Forelimb muscle (tissue), 1 donor: ENCODE data around the gene COMMD6. TPM values are rescaled to one million over a fixed set of nuclear protein-coding genes. Genes with fewer than 3 reads are reported as not detected.
A peak's percentile ranks its signal among the peaks of the same experiment; 100 is the strongest.

Source experiments
- DNase-seq: peaks from one replicate; pipeline ENCODE4 v3.0.0-alpha.2; 2013; ENCODE audit warnings: low read depth
- polyA plus RNA-seq: library from polyadenylated mRNA; unstranded; fragments of 120-200 nt; gene quantifications from one replicate; pipeline ENCODE4 v1.2.1, GENCODE V29; 2013; ENCODE audit not compliant: insufficient read length

COMMD6 gene
- polyA plus RNA-seq, 1 donor = 174 TPM

DNA sequence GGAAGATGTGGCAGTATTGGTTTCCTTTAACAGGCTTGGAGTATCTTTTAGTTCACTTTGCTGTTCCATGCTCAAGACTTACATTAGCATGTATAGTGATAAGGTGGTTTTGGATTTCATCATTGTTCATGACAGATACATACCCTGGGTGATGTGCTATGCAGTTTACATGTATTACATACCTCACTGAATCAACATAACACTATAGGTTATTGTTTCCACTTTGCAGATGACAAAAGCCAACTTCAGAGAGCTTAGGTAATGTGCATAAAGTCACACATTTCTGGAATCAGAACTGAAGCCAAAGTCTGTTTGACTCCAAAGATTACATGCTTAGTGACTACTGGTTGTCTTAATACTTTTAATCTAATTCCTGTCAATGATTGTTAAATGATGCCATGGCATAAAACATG is 7.1 kb downstream of the COMMD6 start:
- DNase-seq = no peak

- no peak for DNase-seq
Observed at GRCh38 chr13:75521956-75522355, 15.7 kb downstream of the COMMD6 start.

DNA sequence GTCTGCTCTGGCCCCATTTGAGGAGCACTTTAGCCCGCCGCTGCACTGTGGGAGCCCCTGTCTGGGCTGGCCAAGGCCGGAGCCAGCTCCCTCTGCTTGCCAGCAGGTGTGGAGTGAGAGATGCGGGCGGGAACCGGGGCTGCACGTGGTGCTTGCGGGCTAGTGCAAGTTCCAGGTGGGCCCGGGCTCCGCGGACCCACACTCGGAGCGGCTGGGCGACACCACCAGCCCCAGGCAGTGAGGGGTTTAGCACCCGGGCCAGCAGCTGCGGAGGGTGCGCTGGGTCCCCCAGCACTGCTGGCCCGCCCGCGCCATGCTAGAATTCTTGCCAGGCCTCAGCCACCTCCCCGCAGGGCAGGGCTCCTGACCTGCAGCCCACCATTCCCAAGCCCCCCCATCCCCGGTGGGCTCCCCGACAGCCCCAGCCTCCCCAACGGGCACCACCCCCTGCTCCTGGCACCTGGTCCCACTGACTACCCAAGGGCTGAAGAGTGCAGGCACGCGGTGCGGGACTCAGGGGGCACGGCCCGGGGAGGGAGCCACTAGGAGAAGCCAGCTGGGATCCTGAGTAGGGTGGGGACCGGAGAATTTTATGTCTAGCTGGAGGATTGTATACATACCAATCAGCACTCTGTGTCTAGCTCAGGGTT is 19.1 kb downstream of the COMMD6 start:
- no peak for DNase-seq

GRCh38 chr13:75514080-75514995 is 23.3 kb downstream of the COMMD6 start:
- no peak for DNase-seq

- DNase-seq = no peak
Observed at GRCh38 chr13:75513271-75513670, 24.4 kb downstream of the COMMD6 start.

- DNase-seq = peak; percentile 34
Observed at GRCh38 chr13:75512253-75512652, 25.4 kb downstream of the COMMD6 start.

DNA sequence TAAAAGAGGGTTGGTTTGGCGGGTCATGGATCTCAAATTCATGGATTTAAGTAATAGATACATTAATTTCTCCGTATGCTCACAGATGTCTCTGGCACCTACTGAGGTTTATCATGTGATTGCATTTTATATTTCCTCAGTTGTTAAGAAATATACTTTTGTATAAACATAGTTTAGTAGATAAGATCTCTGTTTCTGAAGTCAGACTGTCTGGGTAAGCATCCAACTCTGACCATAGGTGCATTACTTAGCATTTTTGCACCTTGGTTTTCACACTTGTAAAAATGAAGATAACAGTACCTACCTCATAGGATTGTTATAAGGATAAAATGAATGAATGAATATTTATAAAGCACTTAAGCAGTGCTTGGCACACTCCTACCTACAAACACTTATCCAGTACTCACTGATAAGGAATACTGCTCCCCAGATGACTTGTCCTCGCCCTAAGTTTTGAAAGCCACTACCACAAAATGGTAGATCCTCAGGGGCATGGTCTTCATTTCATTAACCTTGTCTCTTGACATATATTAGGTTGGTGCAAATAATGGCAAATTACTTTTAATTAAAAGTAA is 26.5 kb downstream of the COMMD6 start:
- DNase-seq = no peak

DNA sequence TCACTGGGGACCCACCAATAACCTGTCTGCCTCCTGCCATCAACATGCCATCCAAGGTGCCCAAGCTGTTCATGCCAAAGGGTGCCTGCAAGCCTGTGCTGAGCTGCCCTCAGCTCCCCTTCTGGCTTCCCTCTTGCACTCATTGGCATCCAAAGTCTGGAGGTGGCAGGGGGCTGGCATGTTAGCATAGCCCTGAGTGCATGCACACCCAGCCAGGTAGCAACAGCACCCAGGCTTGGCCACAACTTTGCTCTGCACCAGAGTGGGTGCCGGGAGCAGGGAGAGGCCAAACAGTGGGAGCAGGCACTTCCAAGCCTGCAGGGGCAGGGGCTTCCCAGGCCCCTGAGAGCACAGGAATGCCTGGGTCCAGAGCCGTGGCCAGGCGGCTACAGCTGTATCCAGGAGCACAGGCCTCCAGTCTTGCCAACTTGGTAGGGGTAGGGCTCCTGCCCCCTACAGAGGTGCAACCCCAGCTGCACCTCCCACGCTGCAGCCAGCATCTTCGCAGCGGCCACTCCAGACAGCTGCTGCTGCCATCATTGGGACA is 29.6 kb downstream of the COMMD6 start:
- DNase-seq = no peak

- DNase-seq = no peak
Observed at GRCh38 chr13:75507027-75508001, 30.3 kb downstream of the COMMD6 start.

GRCh38 chr13:75506018-75506417 is 31.6 kb downstream of the COMMD6 start:
- DNase-seq = no peak

DNA sequence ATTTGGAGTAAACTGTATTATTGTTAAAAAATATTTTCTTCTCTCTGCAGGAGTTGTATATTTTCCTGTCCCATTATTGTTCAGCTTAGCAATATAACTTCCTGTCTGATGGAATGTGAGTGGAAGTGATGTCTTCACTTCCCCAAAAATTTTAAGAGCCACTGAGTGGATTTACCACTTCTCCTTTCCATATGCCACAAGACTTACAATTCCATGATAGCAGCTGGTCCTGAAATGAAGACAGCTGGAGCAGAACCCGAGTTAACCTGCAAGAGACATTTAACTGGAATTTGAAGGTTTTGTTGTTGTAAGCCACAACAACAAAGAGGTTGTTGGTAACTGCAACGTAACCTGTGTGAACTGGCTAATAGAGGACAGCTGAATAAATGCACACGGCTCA is 32.3 kb downstream of the COMMD6 start:
- DNase-seq = no peak

DNA sequence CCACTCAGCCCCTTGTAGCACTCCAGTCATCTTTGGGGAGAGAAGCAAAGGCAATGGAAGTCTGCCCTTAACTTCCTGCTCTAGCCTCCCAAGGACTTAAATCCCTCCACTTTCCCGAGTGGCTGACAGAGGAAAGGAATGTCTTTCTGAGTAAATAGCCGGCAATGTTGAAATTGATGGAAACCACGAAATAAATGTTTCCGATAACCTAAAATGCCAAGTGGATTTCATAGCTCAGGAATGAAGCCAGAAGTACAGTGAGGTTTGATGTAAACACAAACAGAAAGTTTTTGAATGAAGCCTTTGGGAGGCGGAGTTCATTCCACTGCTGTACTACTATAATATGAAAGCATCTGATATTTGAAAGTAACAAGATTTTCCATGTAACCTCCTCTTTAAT is 41.7 kb downstream of the COMMD6 start:
- no peak for DNase-seq

DNA sequence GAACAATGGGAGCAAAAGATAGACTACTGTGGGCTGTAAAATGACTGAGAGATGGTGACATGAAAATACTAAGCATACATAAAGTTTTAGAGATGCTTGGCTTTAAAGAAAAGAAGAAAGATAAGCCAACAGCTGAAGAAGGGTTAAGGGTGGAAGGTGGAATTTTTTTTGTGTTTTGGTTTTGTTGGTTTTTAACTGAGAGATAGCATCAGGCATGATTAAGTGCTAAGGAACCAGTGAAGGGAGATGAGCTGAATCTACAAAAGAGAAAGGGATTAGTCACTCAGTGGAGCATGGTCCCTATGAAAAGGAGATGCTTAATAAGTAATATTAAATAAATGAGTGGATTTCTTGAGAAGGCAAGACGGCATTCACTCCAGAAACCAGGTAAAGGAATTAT is 43.1 kb downstream of the COMMD6 start:
- no peak for DNase-seq

- no peak for DNase-seq
Observed at GRCh38 chr13:75493156-75493555, 44.5 kb downstream of the COMMD6 start.

- DNase-seq = no peak
Observed at GRCh38 chr13:75492389-75492788, 45.3 kb downstream of the COMMD6 start.

DNA sequence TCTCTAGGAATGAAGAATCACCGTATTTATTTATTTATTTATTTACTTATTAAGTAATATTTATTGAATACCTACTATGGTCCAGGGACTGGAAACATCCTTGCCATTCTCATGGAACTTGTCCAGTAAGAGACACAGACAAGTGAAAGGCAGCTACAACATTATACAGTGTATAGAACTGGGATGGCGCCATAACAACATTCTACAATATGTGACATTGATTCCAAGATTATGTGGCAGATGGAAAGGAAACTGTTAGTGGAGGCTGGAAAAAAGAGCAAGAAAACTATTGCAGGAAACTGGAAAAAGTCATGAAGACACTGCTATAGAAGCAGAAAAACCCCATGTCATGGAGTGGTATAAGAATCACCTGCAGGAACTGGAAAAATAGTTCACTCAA is 46.3 kb downstream of the COMMD6 start:
- DNase-seq = no peak

GRCh38 chr13:75489502-75490263 is 48.0 kb downstream of the COMMD6 start:
- DNase-seq = no peak

DNA sequence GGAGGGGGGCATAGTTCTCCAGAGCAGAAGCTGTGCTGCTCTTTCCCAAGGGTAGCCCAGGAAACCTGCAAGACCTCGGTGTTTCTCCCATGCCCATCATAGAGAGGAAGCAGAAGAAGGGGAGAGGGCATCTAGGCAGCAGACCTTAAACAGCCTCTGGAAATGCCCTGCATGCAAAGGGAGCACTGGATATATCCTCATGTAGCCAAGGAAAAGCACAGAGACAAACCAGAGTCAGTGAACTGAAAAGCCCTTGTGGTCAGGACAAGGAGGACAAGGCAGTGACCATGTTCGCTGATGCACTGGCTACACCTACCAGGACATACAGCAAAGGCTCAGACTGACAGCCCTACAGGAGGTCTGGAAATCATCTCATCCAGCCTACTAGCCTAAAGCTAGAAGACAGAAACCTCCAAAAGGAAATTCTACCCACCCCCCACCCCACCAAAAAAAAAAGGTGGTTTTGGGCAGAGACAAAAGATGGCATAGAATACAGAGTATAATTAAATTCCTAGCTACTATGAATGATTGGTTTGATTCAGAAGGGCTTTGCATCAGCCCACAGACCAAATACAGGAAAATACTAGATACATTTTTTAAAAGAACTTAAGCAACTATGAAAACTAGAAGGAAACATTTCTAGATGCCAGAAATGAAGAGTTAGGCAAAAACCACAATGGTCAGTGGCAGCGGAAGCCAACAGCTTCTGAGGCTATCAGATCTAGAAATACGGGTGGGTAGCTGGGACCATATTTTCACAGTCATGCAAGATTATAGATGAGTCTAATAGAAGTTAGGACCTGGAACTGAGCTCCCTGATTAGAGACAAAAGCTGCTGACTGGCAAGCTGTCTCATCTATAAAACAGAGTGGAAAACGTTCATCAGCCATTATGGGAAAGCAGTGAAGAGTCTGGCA is 51.2 kb downstream of the COMMD6 start:
- DNase-seq = no peak

- no peak for DNase-seq
Observed at GRCh38 chr13:75485286-75486062, 52.2 kb downstream of the COMMD6 start.
